Measurements from ENCODE around the gene BANF1.
"Not testable (repeated sequence)": the region's sequence is repeated elsewhere in the genome, so short reads cannot be mapped to it uniquely, and the experiment has no call there.

The BANF1 gene

DNA sequence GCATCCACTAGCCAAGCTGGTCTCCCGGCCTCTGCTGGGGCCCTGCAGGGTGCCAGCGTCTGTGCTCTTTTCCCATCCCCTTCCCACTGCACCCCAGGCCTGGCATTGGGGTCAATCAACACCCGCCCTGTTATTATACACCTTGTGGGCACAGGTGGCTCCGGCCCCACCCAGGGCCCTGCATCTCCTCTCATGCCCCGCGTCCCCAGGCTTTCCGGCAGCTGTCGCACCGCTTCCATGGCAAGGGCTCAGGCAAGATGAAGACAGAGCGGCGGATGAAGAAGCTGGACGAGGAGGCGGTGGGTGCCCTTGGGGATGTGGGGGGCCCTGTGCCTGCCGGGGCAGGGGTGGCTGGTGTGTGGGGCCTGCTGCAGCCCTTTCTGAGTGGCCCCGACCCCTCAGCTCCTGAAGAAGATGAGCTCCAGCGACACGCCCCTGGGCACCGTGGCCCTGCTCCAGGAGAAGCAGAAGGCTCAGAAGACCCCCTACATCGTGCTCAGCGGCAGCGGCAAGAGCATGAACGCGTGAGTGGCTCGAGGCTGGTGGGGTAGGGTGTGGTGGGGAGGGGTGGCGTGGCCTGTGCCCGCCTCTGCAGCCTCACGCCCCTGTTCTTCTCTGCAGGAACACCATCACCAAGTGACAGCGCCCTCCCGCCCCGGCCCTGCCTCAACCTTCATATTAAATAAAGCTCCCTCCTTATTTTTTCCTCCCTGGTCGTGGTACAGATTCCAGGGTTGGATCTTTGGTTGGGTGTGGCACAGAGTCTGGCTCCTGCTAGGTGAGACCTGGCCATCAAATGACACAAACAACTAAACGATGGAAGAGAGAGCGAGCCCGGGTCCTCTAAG is 23.7 kb upstream of the BANF1 start:
- DNase-seq, result no peak

DNA sequence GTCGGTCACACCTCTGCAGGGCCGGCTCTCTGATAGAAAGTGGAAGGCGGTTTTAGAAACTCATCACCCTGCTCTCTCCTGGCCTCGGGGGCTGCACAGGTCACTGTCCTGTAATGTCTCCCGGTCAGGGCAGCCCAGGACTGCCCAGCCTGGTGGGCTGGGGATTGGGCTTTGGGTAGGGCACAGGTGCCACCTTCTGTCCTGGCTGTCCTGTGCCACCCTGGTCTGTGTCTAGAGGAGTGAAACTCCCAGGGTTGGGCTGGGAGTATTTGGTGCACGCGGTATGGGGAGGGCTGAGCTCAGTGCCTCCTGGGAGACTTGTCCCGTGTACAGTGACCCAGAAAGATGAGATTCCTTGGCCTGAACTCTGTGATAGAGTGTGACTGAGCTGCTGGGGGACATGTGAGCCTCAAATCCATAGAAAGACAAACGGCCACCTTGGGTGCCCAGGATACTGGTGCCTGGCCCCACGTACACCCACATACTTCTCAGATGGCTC is 23.0 kb upstream of the BANF1 start:
- no peak for DNase-seq

DNA sequence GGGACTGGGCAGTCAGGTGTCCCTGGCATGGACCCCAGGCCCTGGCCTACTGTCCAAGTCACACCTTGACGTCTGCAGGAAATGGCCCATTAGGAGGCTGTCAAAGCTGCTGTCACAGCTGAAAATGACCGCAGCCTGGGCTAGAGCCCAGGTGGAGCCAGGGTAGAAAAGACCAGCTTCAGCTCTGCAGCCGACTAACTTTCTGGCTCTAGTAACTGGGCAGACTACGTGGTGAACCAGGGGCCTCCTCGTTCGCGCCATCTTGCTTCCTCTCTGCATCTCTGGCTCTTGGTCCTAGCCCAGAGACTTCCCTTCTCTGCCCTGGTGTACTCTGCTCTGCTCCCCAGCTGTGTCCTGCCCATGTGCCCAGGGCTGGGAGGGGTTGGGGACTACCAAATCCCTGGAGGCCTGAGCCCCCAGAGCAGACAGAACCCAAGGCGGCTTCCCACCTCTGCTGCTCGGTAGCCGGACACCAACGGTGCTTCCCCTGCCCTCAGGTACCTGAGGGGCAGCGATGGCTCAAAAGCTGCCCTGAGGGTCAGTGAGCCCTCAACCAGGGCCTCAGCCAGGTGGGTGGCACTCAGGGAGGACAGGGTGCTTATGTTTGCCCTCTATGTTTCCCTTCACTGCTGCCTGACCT is 21.1 kb upstream of the BANF1 start:
- DNase-seq, result no peak

DNA sequence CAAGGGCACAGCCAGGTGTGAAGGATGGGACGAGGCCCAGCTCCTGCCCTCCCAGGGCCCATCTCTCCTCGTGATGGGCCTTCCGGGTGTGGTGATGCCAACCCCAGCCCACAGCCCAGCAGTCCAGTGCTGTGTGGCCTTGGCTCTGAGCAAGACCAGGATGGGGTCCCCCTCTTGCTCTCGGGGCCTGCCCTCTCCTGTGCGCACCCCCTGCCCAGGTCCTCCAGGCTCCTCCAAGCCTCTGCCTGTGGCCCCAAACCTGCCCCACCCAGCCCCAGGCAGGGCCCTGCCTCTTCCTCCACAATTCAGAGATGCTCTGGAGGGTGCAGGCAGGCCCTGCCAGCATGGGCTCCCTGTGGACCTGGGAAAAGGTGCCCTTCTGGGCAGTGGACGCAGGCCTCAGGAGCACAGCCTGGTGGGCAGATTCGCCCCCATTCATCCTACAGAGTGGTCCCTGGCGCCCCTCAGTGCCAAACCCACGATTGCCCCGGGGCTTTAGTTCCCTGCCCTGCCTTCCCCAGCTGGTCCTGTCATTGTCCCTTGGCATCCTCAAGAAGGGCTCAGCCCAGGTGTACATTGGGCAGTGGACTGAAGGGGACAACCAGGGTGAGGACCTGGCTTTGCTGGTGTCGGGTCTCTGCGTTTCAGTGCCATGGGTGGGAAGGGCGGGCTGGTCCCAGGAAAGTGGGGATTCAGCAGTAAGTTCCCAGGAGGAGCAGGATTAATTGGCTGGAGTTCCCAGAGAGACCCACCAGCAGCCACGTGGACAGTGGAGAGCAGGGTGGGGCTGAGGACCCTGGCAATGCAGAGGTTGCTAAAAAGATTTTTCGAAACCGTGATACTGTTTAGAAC is 20.1 kb upstream of the BANF1 start:
- DNase-seq, result no peak

DNA sequence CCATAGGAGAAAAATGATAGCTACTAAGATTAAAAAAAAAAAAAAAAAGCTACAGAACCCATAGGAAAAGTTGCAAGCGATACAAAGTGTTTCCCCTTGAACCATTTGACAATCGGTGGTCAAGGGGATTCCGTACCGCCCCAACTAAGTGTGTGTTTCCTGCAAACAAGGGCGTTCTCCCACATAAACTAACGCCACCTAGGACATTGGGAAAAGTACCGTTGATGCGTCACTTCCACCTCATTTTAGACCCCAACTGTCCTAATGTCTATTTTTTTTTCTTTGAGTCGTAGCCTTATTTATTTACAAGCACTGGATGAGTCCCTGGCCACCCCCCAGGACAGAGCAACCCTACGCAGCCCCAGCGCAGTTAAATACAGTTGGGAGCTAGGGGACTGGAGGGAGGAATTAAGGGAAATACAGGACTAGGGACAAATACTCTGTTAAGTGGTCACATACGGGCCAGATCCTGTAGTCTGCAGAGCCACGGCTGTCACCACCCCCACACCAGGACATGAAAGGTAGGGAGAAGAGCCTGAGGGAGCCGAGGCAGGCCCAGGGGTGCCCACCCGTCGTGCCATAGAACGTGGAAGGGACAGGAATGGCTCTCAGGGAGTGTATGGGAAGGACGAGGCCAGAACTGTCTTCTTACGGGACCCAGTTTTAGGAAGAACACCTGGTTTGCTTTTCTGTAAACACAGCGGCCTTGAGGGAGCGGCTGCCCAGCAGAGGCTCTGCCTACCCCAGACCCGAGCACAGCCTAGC is 19.3 kb upstream of the BANF1 start:
- DNase-seq, result no peak

DNA sequence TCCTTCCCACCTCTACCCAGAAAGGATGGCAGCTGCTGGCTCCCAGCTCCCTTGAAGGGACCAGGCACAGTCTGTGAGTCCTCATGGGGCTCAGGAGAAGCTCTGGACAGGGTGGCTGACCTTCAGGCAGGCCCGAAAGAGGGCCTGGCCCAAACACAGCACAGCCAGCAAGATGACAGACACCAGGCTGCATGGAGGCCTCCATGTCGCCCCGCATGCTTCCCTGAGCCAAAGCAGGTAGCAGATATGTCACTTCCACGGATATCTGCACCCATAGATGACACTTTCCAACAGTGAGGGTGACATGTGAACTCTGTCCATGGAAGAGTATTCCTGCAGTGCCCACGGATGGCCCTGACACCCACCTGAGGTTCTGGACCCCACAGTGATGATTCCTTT is 18.7 kb upstream of the BANF1 start:
- DNase-seq, result no peak

DNA sequence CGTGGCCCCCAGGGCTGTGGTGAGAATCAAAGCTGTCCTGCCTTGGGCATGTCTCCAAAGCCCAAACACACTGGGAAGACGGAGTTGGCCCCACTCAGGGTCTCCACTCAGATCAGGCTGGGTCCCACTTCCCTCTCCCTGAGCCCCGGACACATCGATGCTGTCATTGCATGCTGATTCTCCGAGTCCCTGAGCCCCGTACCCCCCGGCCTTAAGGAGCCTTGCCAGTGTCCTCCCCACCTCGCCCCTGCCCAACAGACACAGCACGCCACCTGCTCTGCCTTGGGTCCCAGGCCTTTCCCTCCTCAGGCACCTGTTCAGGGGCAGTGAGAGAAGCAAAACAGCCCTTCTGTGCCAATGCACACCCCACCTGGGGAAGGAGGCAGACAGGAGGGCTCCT is 15.0 kb upstream of the BANF1 start:
- DNase-seq, result no peak

DNA sequence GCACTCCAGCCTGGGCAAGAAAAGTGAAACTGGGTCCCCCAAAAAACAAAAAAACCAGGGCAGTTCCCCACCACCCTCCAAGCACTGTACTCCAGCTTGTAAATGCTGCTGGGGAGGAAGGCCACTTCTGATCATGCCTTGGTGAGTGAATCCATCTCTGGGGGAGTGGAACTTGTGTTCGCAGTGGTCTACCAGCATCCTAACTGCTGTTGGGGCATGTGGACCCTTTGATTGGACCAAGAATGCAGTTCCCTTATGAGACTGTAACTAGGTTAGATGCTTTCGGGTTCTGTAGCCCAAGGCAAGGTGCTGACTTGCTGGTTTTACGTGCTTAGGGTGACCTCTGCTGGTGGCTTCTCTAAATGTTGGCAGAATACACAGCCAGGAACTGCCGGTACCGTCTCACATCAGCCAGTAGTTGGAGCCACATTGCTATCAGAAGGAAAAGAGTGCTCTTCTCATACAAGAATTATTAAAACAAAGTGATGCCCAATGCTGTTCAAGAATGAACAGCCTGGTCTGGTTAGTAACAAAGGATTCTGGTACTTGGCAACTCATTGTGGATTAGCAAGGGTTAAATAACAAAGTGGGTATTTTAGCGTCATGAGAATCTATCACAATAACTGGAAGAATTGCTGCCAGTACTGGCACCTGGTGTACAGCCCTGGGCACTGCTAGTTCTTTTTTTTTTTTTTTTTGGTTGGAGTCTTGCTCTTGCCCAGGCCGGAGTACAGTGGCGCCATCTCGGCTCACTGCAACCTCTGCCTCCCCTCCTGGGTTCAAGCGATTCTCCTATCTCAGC is 13.3 kb upstream of the BANF1 start:
- peak; percentile 94 for DNase-seq

DNA sequence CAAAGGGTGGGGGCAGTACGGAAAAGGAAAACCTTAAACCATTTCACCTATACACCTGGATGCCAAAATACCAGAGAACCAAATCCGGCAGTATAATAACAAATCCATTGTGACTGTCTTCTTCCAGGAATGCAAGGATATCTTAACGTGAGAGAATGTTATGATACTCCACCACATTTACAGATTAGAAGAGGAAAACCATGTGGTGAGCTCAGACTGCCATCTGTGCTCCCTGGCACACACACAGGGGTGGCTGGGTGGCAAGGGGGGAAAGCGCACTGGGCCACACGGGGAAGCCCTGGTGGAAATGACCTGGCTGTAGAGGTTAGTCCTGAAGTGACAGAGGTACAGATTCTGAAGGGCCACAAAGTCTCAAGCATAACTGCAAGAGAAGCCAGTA is 10.2 kb upstream of the BANF1 start:
- no peak for DNase-seq

DNA sequence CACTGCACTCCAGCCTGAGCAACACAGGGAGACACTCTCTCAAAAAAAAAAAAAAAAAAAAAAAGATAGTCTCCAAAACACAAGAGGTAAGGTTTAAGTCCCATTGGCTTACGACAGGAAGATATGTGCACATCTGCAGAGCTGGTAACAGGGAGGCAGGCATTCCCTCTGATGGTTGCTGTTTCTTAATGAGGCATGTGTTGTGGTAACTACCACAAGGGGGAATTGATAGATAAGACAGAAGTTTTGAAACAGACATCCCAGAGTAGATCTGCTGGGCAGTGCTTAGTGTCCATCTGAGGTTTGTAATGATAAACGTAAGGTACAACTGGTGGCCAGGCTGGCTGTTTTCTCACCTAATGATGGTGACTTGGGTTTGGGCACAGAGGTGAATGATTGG is 5.0 kb upstream of the BANF1 start:
- no peak for DNase-seq

DNA sequence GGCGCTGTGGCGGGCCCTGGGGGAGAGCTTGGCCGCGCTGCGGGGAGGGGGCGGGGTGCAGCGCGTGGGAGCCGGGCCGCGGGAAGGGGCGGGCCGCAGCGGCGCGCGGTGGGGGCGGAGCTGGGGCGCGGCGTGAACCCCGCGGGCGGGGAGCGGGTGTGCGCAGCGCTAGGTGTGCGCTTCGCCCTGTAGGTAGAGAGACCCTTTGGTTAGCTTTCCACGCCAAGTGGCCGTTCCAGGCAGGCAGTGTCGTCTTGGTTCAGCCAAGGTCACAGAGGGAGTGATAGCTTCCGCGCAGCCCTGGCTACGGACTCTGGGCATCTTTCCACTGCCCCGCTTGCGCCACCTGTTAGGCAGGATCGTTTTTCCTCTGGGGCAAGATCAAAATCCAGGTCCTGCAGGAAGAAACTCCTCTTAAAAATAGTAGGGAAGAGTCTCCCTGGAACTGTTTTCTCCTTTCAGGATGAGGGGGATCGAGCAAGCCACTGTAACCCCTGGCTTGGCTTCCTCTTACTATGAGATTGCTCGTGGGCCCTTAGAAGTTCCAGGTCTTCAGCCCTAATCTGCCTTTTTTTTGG is 434 bp downstream of the BANF1 start:
- DNase-seq, result peak; percentile 81

DNA sequence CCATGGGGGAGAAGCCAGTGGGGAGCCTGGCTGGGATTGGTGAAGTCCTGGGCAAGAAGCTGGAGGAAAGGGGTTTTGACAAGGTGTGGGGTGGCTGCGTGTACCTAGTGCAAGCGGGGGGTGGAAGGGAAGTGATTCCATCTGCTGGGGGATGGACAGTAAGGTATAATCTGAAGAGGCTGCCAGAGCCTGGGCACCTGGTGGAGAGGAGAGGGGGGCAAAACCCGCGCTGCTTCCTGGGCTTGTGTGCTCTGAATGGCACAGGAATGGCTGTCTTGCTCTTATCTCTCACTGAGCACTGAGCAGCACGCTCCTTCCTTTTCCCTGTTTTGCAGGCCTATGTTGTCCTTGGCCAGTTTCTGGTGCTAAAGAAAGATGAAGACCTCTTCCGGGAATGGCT is 988 bp downstream of the BANF1 start:
- DNase-seq, result no peak

DNA sequence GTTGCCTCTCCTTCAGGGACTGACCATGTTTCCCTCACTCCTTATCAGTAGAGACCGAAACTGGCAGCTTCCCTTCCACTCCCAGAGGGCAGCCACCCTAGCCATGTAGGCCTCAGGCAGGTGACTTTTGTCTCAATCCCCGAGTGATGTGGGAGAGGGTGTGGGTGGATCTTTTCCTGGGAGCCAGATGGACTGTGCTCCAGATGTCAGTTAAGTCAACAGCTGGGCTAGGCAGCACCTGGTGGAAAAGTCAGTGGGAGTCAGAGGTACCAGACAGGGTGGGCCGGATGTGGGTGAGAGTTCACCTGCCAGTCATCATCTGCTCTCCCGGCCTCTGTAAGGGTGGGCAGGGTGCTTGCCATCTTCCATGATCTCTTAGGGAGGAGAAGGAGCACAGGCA is 1.9 kb downstream of the BANF1 start:
- DNase-seq, result no peak

DNA sequence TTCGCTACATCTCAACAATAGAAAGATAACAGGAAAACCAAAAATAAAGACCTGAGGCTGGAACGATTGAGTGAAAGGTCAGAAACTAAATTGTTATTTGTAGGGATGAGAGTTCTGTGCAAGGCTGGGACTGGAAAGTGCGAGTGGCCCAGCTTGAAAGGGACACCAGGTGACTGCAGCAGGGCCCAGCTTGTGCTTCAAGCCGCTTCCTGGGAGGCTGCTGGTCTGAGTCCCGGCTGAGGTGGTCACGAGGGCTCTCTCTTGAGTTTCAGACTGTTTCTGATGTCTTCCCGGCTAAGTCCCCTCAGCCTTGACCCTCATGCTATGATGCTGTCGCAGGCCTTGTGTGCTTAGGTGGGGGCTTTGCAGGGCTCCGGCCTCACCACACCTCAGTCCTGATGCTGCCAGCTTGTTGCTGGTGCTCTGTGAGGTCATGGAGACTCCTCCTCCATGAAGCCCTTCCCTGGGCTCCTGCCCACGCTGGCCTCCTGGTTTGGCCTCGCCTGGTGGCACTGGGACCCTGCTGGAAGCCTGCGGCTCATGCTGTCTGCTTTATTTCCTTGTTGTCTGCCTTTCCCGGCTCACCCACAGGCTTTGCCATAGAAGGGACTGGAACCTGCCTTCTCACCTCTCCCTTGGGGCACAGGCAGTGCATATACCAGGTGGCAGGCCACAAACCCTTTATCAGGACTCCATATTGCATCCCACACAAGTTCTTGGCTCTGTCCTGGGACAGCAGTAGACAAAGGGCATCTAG is 4.0 kb downstream of the BANF1 start:
- DNase-seq, result no peak

DNA sequence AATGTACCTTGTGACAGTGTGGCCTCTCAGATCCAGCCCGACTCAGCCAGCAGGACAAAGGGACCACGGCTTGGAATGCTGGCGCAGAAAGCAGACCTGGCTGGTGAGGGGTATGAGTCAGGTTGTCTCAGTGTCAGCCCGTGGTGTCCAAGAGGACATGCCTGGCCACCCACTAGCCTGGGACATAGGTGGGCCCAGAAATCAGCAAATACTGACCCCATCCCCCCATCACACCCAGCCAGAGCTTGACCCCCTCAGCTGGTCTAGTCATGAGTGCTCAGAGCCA is 4.5 kb downstream of the BANF1 start:
- no peak for DNase-seq

DNA sequence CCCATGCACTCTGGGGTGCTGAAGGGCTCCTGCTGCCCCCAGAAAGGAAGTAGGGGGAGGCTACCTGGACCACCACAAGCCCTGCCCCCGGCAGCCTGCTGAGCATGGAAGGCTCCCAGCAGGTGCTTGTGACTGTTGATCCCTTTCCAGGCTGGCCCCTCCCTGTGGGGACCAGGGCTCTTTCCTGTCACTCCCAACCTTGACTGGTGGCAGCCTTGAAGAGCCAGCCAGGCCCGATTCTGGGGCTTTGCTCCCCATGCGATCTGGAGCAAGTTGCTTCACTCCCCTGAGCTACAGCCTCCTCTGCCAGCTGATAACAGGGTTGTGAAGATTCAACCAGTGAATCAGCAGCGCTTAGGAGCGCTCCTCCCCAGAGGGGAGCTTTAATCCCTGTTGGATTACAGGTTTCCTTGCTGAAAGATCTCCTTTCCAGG is 4.9 kb downstream of the BANF1 start:
- no peak for DNase-seq

DNA sequence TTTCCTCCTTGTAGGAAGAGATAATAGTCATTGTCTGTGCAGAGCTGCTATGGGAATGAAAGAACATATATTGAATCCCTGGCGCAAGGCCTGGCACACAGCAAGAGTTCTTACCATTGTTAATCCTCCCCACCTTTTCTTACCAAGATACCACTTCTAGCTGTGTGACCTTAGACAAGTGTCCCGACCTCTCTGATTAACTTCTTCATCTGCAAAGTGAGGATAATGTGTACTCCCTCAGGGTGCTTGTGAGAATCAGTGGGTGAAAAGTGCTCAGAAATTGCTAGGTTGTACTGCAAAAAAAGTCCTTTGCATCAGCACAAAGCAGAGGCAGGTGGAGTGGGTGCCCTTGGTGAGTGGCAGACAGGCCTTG is 5.8 kb downstream of the BANF1 start:
- DNase-seq, result no peak

DNA sequence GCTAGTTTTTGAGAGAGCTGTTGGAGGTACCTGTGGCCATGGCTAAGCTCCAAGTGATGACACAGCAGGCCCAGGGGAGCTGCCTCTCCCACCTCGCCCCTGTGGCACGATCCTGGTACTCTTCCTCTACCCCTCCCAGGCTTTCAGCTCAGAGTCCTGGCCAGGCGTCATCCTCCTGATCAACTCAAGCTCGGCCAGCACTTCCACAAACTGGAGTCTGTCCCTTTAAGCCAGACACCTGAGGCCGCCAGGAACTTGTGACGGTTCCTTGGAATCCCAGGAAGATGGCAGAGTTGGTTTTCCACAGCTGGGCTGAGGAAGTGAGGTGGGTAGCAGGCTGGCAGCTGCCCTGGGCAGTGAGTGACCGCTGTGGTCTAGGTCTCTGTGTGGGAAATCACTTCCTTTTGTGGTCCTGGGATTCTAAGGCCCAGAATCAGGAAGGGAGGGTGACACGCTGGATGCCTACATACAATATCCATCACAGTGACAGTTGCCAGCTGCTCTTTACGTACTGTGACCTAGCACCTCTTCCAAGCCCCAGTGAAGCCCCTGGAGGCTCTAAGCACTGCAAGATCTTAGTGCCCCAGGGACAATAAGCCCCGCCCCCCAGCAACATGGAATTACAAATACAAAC is 6.3 kb downstream of the BANF1 start:
- DNase-seq, result no peak

DNA sequence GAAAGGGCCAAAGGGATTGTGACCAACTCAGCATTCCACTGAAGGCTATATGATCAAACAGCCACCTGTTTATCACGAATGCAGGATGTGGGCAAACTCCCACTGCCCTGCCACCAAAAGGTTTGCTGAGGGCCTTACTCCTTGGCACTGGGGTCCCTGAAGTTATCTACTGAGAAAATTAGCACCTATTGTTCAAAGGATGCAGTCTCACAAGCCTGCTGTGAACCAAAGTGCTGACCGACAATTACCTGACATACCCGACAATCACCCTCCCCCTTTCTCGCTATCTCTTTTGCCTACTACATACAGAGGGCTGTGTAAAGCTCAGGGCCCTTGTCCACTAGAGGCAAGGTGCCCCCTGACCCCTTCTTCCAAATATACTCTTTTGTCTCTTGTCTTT is 7.7 kb downstream of the BANF1 start:
- DNase-seq, result not testable (repeated sequence)

DNA sequence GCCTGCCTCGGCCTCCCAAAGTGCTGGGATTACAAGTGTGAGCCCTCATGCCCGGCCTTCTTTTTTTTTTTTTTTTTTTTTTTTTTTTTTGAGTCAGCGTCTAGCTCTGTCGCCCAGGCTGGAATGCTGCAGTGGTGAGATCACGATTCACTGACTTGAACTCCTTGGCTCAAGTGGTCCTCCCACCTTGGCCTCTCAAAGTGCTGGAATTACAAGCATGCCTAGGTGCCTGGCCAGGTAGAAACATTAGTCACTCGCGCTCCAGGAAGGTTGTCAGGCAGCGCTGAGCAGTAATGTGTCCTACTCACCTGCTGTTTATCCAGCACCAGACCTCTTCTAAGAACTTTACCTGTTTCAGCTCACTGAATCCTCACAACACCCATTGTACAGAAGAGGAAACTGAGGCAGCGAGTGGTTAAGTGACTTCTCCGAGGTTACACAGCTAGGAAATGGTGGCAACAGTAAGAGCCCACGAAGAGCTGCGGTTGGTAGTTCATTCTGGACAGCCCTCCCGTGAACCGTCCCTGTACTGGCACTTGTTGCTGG is 9.0 kb downstream of the BANF1 start:
- DNase-seq, result no peak
